Measurements from ENCODE around the gene DPYD. TPM values are rescaled to one million over a fixed set of nuclear protein-coding genes. Genes with fewer than 3 reads are reported as not detected.

Gene DPYD
- total RNA-seq, 1 donor from 2014 or later: 5.9 TPM

GRCh38 chr1:97610102-97610501 lies 310.7 kb downstream of the DPYD start:
- no peaks in the 10 kb centered on the region for H3K9me3 Mint-ChIP-seq
- no peak overlapping the region for H3K4me3 Mint-ChIP-seq
- TF ChIP-seq CTCF (conservative IDR thresholded peaks at IDR 0.05): no peak
- DNase-seq (ENCODE audit: low read depth, low spot score): no peak
- no peaks in the 10 kb centered on the region for H3K27me3 Mint-ChIP-seq (ENCODE audit: low read depth)
- H3K4me1 Mint-ChIP-seq: no peaks in the 10 kb centered on the region
- H3K36me3 Mint-ChIP-seq (ENCODE audit: low read depth): no peaks in the 10 kb centered on the region
- no peak overlapping the region for H3K27ac Mint-ChIP-seq (ENCODE audit: unreplicated experiment)

GRCh38 chr1:97608272-97608671 lies 312.6 kb downstream of the DPYD start:
- no peak for TF ChIP-seq CTCF (conservative IDR thresholded peaks at IDR 0.05)
- Mint-ChIP-seq H3K4me1 (peaks cover 8% of the 10 kb centered on the region), H3K27ac (ENCODE audit: unreplicated experiment) (no peak overlapping the region), H3K4me3 (no peak overlapping the region), H3K27me3 (ENCODE audit: low read depth) (no peaks in the 10 kb centered on the region), H3K36me3 (ENCODE audit: low read depth) (no peaks in the 10 kb centered on the region), H3K9me3 (no peaks in the 10 kb centered on the region)
- DNase-seq (ENCODE audit: low read depth, low spot score): no peak

- no peak overlapping the region for H3K4me3 Mint-ChIP-seq
- peaks cover 12% of the 10 kb centered on the region for H3K4me1 Mint-ChIP-seq
- TF ChIP-seq CTCF (conservative IDR thresholded peaks at IDR 0.05): no peak
- no peaks in the 10 kb centered on the region for H3K9me3 Mint-ChIP-seq
- no peaks in the 10 kb centered on the region for H3K36me3 Mint-ChIP-seq (ENCODE audit: low read depth)
- no peak for DNase-seq (ENCODE audit: low read depth, low spot score)
- H3K27ac Mint-ChIP-seq (ENCODE audit: unreplicated experiment): no peak overlapping the region
- H3K27me3 Mint-ChIP-seq (ENCODE audit: low read depth): no peaks in the 10 kb centered on the region
Observed at GRCh38 chr1:97603776-97604175, 317.1 kb downstream of the DPYD start.

GRCh38 chr1:97603218-97603617 lies 317.6 kb downstream of the DPYD start:
- H3K27ac Mint-ChIP-seq (ENCODE audit: unreplicated experiment): no peak overlapping the region
- DNase-seq (ENCODE audit: low read depth, low spot score): no peak
- no peak overlapping the region for H3K4me3 Mint-ChIP-seq
- H3K27me3 Mint-ChIP-seq (ENCODE audit: low read depth): no peaks in the 10 kb centered on the region
- peaks cover 12% of the 10 kb centered on the region for H3K4me1 Mint-ChIP-seq
- no peaks in the 10 kb centered on the region for H3K36me3 Mint-ChIP-seq (ENCODE audit: low read depth)
- H3K9me3 Mint-ChIP-seq: no peaks in the 10 kb centered on the region
- TF ChIP-seq CTCF (conservative IDR thresholded peaks at IDR 0.05): no peak

- Mint-ChIP-seq H3K36me3 (ENCODE audit: low read depth) (no peaks in the 10 kb centered on the region), H3K9me3 (no peaks in the 10 kb centered on the region), H3K4me1 (peaks cover 12% of the 10 kb centered on the region), H3K4me3 (no peak overlapping the region), H3K27ac (ENCODE audit: unreplicated experiment) (no peak overlapping the region), H3K27me3 (ENCODE audit: low read depth) (no peaks in the 10 kb centered on the region)
- no peak for DNase-seq (ENCODE audit: low read depth, low spot score)
- no peak for TF ChIP-seq CTCF (conservative IDR thresholded peaks at IDR 0.05)
Observed at GRCh38 chr1:97599447-97599846, 321.4 kb downstream of the DPYD start.

- TF ChIP-seq CTCF (conservative IDR thresholded peaks at IDR 0.05): no peak
- Mint-ChIP-seq H3K4me3 (no peak overlapping the region), H3K9me3 (peaks cover 4% of the 10 kb centered on the region), H3K27ac (ENCODE audit: unreplicated experiment) (no peak overlapping the region), H3K4me1 (no peaks in the 10 kb centered on the region), H3K36me3 (ENCODE audit: low read depth) (peaks cover 4% of the 10 kb centered on the region), H3K27me3 (ENCODE audit: low read depth) (no peaks in the 10 kb centered on the region)
- DNase-seq (ENCODE audit: low read depth, low spot score): no peak
Observed at GRCh38 chr1:97593192-97593591, 327.6 kb downstream of the DPYD start.
